Measurements from ENCODE around the gene EFHC1.
"Not testable (repeated sequence)": the region's sequence is repeated elsewhere in the genome, so short reads cannot be mapped to it uniquely, and the experiment has no call there.

EFHC1 gene

DNA sequence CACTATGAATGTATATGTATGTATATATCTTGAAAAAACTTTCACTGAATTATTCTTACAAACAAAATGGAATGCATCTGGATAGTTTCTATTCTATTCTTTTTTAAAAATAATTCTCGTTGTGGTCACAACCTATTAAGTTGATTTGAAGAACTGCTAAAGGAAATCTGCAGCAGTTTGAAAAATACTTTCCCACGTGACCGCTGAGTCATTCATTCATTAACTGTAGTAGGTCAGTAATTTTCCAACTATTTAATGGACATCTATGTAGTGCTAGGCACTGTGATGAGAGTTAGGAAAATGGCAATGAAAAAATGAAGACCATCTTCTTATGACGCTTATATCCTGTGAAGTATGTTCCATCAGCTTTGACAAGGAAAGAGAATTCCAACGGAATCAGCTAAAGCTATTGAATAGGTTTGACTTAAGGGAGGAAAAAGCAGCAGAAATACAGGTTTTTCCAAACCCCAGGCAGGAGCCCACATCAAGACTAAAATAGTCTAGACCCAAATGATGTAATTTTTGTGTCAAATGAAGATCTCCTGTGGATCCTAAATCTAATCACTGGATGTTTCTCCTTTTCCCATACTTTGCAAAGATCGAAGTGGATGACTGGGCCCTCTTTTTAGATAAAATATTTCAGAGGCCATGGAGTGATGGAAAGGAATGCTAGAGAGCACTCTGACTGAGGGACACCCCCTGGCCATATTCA, 4.1 kb upstream of the EFHC1 start:
- Histone ChIP-seq H3K27ac (ENCODE audit: low read depth, low read length) (no peak overlapping the region), H3K36me3 (ENCODE audit: control insufficient read depth, insufficient read depth, low read length) (no peaks in the 10 kb centered on the region), H3K27me3 (ENCODE audit: control insufficient read depth, insufficient read depth, low read length) (no peaks in the 10 kb centered on the region), H3K9ac (ENCODE audit: low read depth, low read length) (no peak overlapping the region), H3K4me1 (ENCODE audit: control insufficient read depth, insufficient read depth, low read length) (peaks cover 15% of the 10 kb centered on the region), H3K4me3 (ENCODE audit: low read depth, low read length) (no peak overlapping the region), H3K9me3 (ENCODE audit: control insufficient read depth, insufficient read depth, low read length) (no peaks in the 10 kb centered on the region)

DNA sequence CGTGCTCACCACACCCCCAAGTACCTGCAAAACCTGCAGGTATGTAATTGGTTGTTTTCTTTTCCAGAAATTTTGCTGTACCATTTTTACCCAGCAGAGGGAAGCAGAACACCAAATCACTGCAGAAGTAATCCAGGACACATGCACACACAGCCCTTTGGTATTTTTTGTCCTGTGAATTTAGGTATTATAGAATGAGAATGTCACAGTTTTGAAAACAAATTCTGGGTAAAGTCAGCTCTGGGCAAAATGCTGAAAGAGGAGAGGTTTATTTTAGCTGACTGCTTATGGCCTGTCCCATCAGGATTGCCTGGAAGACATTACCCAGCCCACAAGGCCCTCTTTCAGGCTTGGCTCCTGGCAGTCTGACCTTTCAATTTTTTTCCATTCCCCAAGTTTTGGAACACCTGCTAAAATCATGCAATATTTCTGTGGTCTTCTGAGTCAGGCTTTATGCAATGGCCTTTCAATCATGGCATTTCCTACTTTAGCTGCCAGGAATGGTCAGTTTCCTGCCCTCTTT, 3.5 kb upstream of the EFHC1 start:
- no peaks in the 10 kb centered on the region for H3K27me3 ChIP-seq (ENCODE audit: control insufficient read depth, insufficient read depth, low read length)
- no peaks in the 10 kb centered on the region for H3K9me3 ChIP-seq (ENCODE audit: control insufficient read depth, insufficient read depth, low read length)
- no peaks in the 10 kb centered on the region for H3K36me3 ChIP-seq (ENCODE audit: control insufficient read depth, insufficient read depth, low read length)
- H3K4me3 ChIP-seq (ENCODE audit: low read depth, low read length) = no peak overlapping the region
- H3K4me1 ChIP-seq (ENCODE audit: control insufficient read depth, insufficient read depth, low read length) = peaks cover 20% of the 10 kb centered on the region
- H3K9ac ChIP-seq (ENCODE audit: low read depth, low read length) = no peak overlapping the region
- no peak overlapping the region for H3K27ac ChIP-seq (ENCODE audit: low read depth, low read length)

DNA sequence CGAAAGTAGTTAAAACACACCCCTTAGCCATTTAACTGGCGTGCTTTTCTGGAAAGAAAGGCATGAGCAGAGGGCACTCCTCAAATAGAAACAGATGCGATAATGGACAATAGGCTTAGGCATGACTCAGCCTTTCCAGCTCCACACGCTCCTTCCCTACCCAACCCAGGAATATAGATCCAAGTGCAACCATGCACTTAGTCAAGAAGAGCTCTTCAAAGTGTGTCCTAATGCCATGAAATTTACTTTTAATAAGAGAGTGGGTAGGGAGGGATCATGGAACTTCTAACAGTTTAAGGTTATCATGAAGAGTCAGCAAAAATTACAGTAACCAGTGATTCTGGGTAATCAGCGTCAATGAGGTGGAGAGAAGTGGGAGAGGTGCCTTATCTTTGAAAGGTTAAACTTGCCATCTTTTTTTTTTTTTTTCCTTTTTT, 2.4 kb upstream of the EFHC1 start:
- Histone ChIP-seq H3K4me3 (ENCODE audit: low read depth, low read length) (no peak overlapping the region), H3K36me3 (ENCODE audit: control insufficient read depth, insufficient read depth, low read length) (no peaks in the 10 kb centered on the region), H3K27ac (ENCODE audit: low read depth, low read length) (peak overlapping the region; percentile 54), H3K4me1 (ENCODE audit: control insufficient read depth, insufficient read depth, low read length) (peaks cover 20% of the 10 kb centered on the region), H3K9me3 (ENCODE audit: control insufficient read depth, insufficient read depth, low read length) (no peaks in the 10 kb centered on the region), H3K9ac (ENCODE audit: low read depth, low read length) (no peak overlapping the region), H3K27me3 (ENCODE audit: control insufficient read depth, insufficient read depth, low read length) (no peaks in the 10 kb centered on the region)

DNA sequence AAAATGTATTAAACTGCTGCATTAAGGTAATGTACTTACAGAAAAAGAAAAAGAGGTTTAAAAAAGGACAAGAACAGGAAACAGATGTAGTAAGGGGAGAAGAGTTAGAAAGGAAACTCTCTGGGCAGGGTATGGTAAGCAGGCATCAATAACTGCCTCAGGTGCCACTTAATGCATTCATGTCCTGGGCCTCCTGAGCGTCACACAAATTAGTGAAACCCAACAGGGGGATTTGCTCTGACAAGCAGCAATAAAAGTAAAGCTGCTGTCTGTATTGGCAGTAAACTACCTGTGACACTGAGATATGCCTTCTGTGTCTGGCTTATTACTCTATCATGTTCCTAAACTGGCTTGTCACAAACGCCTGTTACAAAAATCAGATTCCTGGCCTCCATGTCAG, 1.5 kb upstream of the EFHC1 start:
- Histone ChIP-seq H3K27me3 (ENCODE audit: control insufficient read depth, insufficient read depth, low read length) (no peaks in the 10 kb centered on the region), H3K36me3 (ENCODE audit: control insufficient read depth, insufficient read depth, low read length) (no peaks in the 10 kb centered on the region), H3K9me3 (ENCODE audit: control insufficient read depth, insufficient read depth, low read length) (no peaks in the 10 kb centered on the region), H3K4me3 (ENCODE audit: low read depth, low read length) (no peak overlapping the region), H3K27ac (ENCODE audit: low read depth, low read length) (no peak overlapping the region), H3K9ac (ENCODE audit: low read depth, low read length) (no peak overlapping the region), H3K4me1 (ENCODE audit: control insufficient read depth, insufficient read depth, low read length) (peaks cover 21% of the 10 kb centered on the region)

GRCh38 chr6:52420668-52421358, 671 bp downstream of the EFHC1 start:
- Histone ChIP-seq H3K9ac (ENCODE audit: low read depth, low read length) (peak overlapping the region; percentile 61), H3K4me3 (ENCODE audit: low read depth, low read length) (peak overlapping the region; percentile 97), H3K36me3 (ENCODE audit: control insufficient read depth, insufficient read depth, low read length) (0 out of 2 replicates have a peak, but pooled peaks cover 8% of the 10 kb centered on the region), H3K27ac (ENCODE audit: low read depth, low read length) (peak overlapping the region; percentile 44), H3K9me3 (ENCODE audit: control insufficient read depth, insufficient read depth, low read length) (no peaks in the 10 kb centered on the region), H3K27me3 (ENCODE audit: control insufficient read depth, insufficient read depth, low read length) (no peaks in the 10 kb centered on the region), H3K4me1 (ENCODE audit: control insufficient read depth, insufficient read depth, low read length) (peaks cover 39% of the 10 kb centered on the region)

DNA sequence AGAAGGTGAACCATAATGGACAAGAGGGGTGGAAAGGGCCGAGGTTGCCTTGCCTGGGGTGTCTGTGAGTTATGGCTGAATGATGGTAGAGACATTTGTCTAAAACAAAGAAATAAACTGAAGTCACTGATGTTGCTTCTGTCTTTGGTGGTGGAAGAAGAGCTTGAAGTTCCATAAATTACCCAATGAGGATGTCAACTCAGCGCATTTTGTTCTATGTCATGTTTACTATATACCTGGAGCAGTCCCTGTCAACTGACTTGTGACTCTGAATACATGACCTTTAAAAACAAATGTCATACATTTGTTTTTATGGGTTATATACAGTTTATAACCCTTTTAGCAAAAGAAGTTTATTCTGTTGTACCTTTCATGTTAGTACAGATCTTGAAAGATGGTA, 2.0 kb downstream of the EFHC1 start:
- Histone ChIP-seq H3K27me3 (ENCODE audit: control insufficient read depth, insufficient read depth, low read length) (no peaks in the 10 kb centered on the region), H3K9ac (ENCODE audit: low read depth, low read length) (no peak overlapping the region), H3K4me3 (ENCODE audit: low read depth, low read length) (no peak overlapping the region), H3K36me3 (ENCODE audit: control insufficient read depth, insufficient read depth, low read length) (0 out of 2 replicates have a peak, but pooled peaks cover 8% of the 10 kb centered on the region), H3K27ac (ENCODE audit: low read depth, low read length) (no peak overlapping the region), H3K4me1 (ENCODE audit: control insufficient read depth, insufficient read depth, low read length) (peaks cover 34% of the 10 kb centered on the region), H3K9me3 (ENCODE audit: control insufficient read depth, insufficient read depth, low read length) (no peaks in the 10 kb centered on the region)

DNA sequence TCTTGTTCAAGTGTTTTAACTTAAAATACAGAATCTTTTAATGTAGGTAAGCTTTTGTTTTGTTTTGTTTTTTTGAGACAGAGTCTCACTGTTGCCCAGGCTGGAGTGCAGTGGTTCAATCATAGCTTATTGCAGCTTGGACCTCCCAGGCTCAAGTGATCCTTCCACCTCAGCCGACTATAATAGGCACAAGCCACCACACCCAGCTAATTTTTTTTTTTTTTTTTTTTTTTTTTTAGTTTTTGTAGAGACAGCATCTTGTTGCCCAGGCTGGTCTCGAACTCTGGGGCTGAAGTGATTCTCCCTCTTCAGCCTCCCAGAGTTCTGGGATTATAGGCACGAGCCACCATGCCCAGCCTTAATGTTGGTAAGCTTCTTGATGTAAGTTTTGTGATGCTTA, 3.3 kb downstream of the EFHC1 start:
- Histone ChIP-seq H3K27ac (ENCODE audit: low read depth, low read length) (peak overlapping the region; percentile 84), H3K36me3 (ENCODE audit: control insufficient read depth, insufficient read depth, low read length) (0 out of 2 replicates have a peak, but pooled peaks cover 8% of the 10 kb centered on the region), H3K9me3 (ENCODE audit: control insufficient read depth, insufficient read depth, low read length) (no peaks in the 10 kb centered on the region), H3K4me1 (ENCODE audit: control insufficient read depth, insufficient read depth, low read length) (peaks cover 30% of the 10 kb centered on the region), H3K9ac (ENCODE audit: low read depth, low read length) (no peak overlapping the region), H3K27me3 (ENCODE audit: control insufficient read depth, insufficient read depth, low read length) (no peaks in the 10 kb centered on the region), H3K4me3 (ENCODE audit: low read depth, low read length) (0 out of 2 replicates have a peak overlapping the region, but pooled peaks have one; percentile 18)

GRCh38 chr6:52423971-52424381, 3.8 kb downstream of the EFHC1 start:
- Histone ChIP-seq H3K9ac (ENCODE audit: low read depth, low read length) (no peak overlapping the region; the same call in 1 of the 2 replicates), H3K27ac (ENCODE audit: low read depth, low read length) (peak overlapping the region; percentile 84), H3K4me3 (ENCODE audit: low read depth, low read length) (0 out of 2 replicates have a peak overlapping the region, but pooled peaks have one; percentile 18), H3K9me3 (ENCODE audit: control insufficient read depth, insufficient read depth, low read length) (no peaks in the 10 kb centered on the region), H3K36me3 (ENCODE audit: control insufficient read depth, insufficient read depth, low read length) (0 out of 2 replicates have a peak, but pooled peaks cover 8% of the 10 kb centered on the region), H3K27me3 (ENCODE audit: control insufficient read depth, insufficient read depth, low read length) (no peaks in the 10 kb centered on the region), H3K4me1 (ENCODE audit: control insufficient read depth, insufficient read depth, low read length) (peaks cover 30% of the 10 kb centered on the region)

GRCh38 chr6:52424513-52424912, 4.4 kb downstream of the EFHC1 start:
- H3K4me3 ChIP-seq (ENCODE audit: low read depth, low read length) = no peak overlapping the region; the same call in 1 of the 2 replicates
- H3K4me1 ChIP-seq (ENCODE audit: control insufficient read depth, insufficient read depth, low read length) = peaks cover 25% of the 10 kb centered on the region
- H3K36me3 ChIP-seq (ENCODE audit: control insufficient read depth, insufficient read depth, low read length) = 0 out of 2 replicates have a peak, but pooled peaks cover 8% of the 10 kb centered on the region
- no peaks in the 10 kb centered on the region for H3K27me3 ChIP-seq (ENCODE audit: control insufficient read depth, insufficient read depth, low read length)
- no peak overlapping the region for H3K9ac ChIP-seq (ENCODE audit: low read depth, low read length)
- peak overlapping the region; percentile 84 for H3K27ac ChIP-seq (ENCODE audit: low read depth, low read length)
- no peaks in the 10 kb centered on the region for H3K9me3 ChIP-seq (ENCODE audit: control insufficient read depth, insufficient read depth, low read length)

- H3K36me3 ChIP-seq (ENCODE audit: control insufficient read depth, insufficient read depth, low read length) = 0 out of 2 replicates have a peak, but pooled peaks cover 8% of the 10 kb centered on the region
- no peaks in the 10 kb centered on the region for H3K9me3 ChIP-seq (ENCODE audit: control insufficient read depth, insufficient read depth, low read length)
- H3K27ac ChIP-seq (ENCODE audit: low read depth, low read length) = no peak overlapping the region
- no peaks in the 10 kb centered on the region for H3K27me3 ChIP-seq (ENCODE audit: control insufficient read depth, insufficient read depth, low read length)
- H3K4me1 ChIP-seq (ENCODE audit: control insufficient read depth, insufficient read depth, low read length) = peaks cover 18% of the 10 kb centered on the region
- H3K4me3 ChIP-seq (ENCODE audit: low read depth, low read length) = no peak overlapping the region
- no peak overlapping the region for H3K9ac ChIP-seq (ENCODE audit: low read depth, low read length)
Observed at GRCh38 chr6:52426667-52427066, 6.5 kb downstream of the EFHC1 start.

DNA sequence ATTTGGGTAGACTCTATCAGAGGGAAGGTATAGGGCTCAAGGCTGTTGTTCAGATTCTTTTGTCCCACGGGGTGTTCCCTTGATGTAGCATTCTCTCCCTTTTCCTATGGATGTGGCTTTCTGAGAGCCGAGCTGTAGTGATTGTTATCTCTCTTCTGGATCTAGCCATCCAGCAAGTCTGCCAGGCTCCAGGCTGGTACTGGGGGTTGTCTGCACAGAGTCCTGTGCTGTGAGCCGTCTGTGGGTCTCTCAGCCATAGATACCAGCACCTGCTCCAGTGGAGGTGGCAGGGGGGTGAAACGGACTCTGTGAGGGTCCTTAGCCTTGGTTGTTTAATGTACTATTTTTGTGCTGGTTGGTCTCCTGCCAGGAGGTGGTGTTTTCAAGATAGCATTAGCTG, 13.2 kb downstream of the EFHC1 start:
- H3K27ac ChIP-seq (ENCODE audit: low read depth, low read length); H3K27me3 ChIP-seq (ENCODE audit: control insufficient read depth, insufficient read depth, low read length); H3K9ac ChIP-seq (ENCODE audit: low read depth, low read length); H3K36me3 ChIP-seq (ENCODE audit: control insufficient read depth, insufficient read depth, low read length); H3K9me3 ChIP-seq (ENCODE audit: control insufficient read depth, insufficient read depth, low read length); H3K4me1 ChIP-seq (ENCODE audit: control insufficient read depth, insufficient read depth, low read length); H3K4me3 ChIP-seq (ENCODE audit: low read depth, low read length): not testable (repeated sequence)
